ENCODE results near the gene MIGA2. TPM values are rescaled to one million over a fixed set of nuclear protein-coding genes. Genes with fewer than 3 reads are reported as not detected.

Gene MIGA2
- total and polyA plus RNA-seq, 9 of the 15 experiments (the other 6 are each of a cell fraction or from before 2014, with no cell fraction given), result 0.15 to 54.1 (median 18.0) TPM

GRCh38 chr9:129068990-129069861 lies 32.8 kb downstream of the MIGA2 start (continued):
- TF ChIP-seq ZBTB40 (IDR thresholded peaks at IDR 0.05) (no peak), ZBTB40 (CRISPR knock-in tag; IDR thresholded peaks at IDR 0.05) (no peak), ASH1L (IDR thresholded peaks at IDR 0.05; ENCODE audit: borderline replicate concordance, low read depth, partially characterized antibody) (no peak), CEBPG (CRISPR knock-in tag; IDR thresholded peaks at IDR 0.05) (peak; percentile 4; the same call in 1 of the 2 replicates), CEBPG (tag; conservative IDR thresholded peaks at IDR 0.05 in 1 of 2, IDR thresholded peaks at IDR 0.05 in 1 of 2) (no peak), MITF (IDR thresholded peaks at IDR 0.05) (peak; percentile 97), MAFF (IDR thresholded peaks at IDR 0.05; ENCODE audit: low read length) (no peak), BCL6 (CRISPR knock-in tag; IDR thresholded peaks at IDR 0.05) (no peak), CEBPB (tag; IDR thresholded peaks at IDR 0.05) (no peak), PTBP1 (IDR thresholded peaks at IDR 0.05; ENCODE audit: low read depth, low read length) (0 out of 2 replicates have a peak, but pooled peaks have one; percentile 76), ELK1 (CRISPR knock-in tag; IDR thresholded peaks at IDR 0.05) (no peak), L3MBTL2 (IDR thresholded peaks at IDR 0.05) (peak; percentile 99), MXD1 (CRISPR knock-in tag; IDR thresholded peaks at IDR 0.05; ENCODE audit: borderline replicate concordance, poor library complexity, severe bottlenecking) (peak; percentile 4), NCOA1 (IDR thresholded peaks at IDR 0.05; ENCODE audit: low read depth) (peak; percentile 92), HDAC1 (IDR thresholded peaks at IDR 0.05) (peak; percentile 28 to 94; a peak in 3 of 4 replicates)
